Measurements from ENCODE around the gene SMYD3. TPM values are rescaled to one million over a fixed set of nuclear protein-coding genes. Genes with fewer than 3 reads are reported as not detected.

The SMYD3 gene
- polyA plus RNA-seq, 2 of the 4 experiments (the other 2 are of a cell fraction): 18.2 to 35.2 TPM

DNA sequence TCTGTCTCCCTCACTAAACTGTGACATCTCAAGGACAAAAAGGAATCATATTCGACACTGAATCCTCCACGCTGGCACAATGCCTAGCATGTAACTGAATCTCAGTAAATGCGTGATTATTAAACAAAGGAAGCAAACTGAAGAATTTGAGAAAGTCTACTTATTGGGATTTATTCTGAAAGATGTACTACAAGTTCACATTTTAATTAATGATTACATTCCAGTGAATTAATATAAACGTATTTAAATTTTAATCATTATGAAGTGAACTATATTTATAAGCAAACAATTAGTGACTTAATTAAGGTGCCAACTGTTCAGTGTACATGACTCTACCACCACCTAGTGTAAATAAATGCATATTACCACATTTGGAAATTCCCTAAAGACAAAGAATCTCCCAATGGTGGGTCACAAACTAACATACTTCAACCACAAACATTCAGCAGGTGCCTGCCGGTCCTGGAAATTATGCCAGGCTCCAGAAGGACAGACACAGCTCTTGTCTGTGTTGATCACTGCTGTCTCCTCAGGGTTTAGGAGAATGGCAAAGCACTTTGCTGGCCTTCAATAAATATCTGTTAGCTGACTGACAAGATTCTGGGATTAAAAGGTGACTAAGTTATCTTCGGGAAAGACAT, 56.3 kb downstream of the SMYD3 start:
- peak; percentile 25 to 33 for DNase-seq (ENCODE audit: low read depth in 1 of 2, low spot score in 1 of 2)
- Histone ChIP-seq H3K27ac (no peak overlapping the region), H3K4me1 (no peaks in the 10 kb centered on the region; the same call in 2 of the 3 replicates), H3K9me3 (no peaks in the 10 kb centered on the region), H3K4me3 (no peak overlapping the region), H3K4me2 (no peak overlapping the region)
- POLR2A ChIA-PET: no interaction called here
- 34% methylated on average over 6 of the region's 6 CpGs for WGBS (ENCODE audit: missing lambda C conversion rate)
- peak; percentile 54 to 75; a peak in 4 of 6 replicates for ATAC-seq
- TF ChIP-seq, protein P1, sequence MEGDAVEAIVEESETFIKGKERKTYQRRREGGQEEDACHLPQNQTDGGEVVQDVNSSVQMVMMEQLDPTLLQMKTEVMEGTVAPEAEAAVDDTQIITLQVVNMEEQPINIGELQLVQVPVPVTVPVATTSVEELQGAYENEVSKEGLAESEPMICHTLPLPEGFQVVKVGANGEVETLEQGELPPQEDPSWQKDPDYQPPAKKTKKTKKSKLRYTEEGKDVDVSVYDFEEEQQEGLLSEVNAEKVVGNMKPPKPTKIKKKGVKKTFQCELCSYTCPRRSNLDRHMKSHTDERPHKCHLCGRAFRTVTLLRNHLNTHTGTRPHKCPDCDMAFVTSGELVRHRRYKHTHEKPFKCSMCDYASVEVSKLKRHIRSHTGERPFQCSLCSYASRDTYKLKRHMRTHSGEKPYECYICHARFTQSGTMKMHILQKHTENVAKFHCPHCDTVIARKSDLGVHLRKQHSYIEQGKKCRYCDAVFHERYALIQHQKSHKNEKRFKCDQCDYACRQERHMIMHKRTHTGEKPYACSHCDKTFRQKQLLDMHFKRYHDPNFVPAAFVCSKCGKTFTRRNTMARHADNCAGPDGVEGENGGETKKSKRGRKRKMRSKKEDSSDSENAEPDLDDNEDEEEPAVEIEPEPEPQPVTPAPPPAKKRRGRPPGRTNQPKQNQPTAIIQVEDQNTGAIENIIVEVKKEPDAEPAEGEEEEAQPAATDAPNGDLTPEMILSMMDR (IDR thresholded peaks at IDR 0.05): peak; percentile 79
- TF ChIP-seq MAFK (IDR thresholded peaks at IDR 0.05; ENCODE audit: partially characterized antibody): no peak
- TF ChIP-seq SMC3 (IDR thresholded peaks at IDR 0.05): peak; percentile 65
- no peak for TF ChIP-seq ZSCAN20 (CRISPR knock-in tag; IDR thresholded peaks at IDR 0.05)
- TF ChIP-seq ZC3H11A (IDR thresholded peaks at IDR 0.05): no peak
- TF ChIP-seq RAD21 (conservative IDR thresholded peaks at IDR 0.05 in 1 of 2, IDR thresholded peaks at IDR 0.05 in 1 of 2): peak; percentile 84 to 85
- TF ChIP-seq EHF (CRISPR knock-in tag; IDR thresholded peaks at IDR 0.05): no peak
- FAIRE-seq: peak; percentile 43
- CTCF ChIA-PET: interaction anchor here (0.6 to 1.6 kb wide), 10 partner anchors 13 to 1308 kb away, joined by 3 to 6 read pairs (median 4); partner anchors contain the start of gene KIF26B

DNA sequence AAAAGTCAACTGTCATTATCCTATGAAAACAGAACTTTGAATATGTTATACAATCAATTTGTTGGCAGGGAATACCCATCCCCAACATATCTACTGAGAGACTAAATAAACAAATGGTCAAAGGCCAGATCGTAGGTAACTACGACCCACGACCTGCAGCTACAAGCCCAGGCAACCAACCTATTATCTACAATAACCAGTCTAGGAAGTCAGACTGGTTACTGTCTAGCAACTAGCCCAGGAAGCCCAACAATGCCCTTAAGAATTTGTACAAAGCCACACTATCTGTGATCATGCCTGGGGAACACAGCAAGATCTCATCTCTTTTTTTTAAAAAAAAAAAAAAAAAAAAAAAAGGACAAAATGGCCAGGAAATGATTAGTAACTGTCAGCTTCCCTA, 58.7 kb downstream of the SMYD3 start:
- no peak overlapping the region for H3K4me3 ChIP-seq
- H3K4me1 ChIP-seq: no peaks in the 10 kb centered on the region; the same call in 2 of the 3 replicates
- CTCF ChIA-PET: interaction anchor here (1.1 kb wide), 1 partner anchor 1295 kb away, joined by 3 read pairs; no protein-coding TSS in a partner anchor
- H3K4me2 ChIP-seq: no peak overlapping the region
- DNase-seq (ENCODE audit: low read depth in 1 of 2, low spot score in 1 of 2) (no peak), ATAC-seq (no peak), FAIRE-seq (no peak)
- H3K9me3 ChIP-seq: no peaks in the 10 kb centered on the region
- no peak overlapping the region for H3K27ac ChIP-seq
- 94% methylated on average over 3 of the region's 3 CpGs for WGBS (ENCODE audit: missing lambda C conversion rate)
- TF ChIP-seq JUN (IDR thresholded peaks at IDR 0.05): no peak
- no peak for TF ChIP-seq GATA3 (IDR thresholded peaks at IDR 0.05; ENCODE audit: borderline replicate concordance)
- TF ChIP-seq, protein P2, sequence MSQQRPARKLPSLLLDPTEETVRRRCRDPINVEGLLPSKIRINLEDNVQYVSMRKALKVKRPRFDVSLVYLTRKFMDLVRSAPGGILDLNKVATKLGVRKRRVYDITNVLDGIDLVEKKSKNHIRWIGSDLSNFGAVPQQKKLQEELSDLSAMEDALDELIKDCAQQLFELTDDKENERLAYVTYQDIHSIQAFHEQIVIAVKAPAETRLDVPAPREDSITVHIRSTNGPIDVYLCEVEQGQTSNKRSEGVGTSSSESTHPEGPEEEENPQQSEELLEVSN (IDR thresholded peaks at IDR 0.05; ENCODE audit: borderline replicate concordance, low read depth): no peak
- no peak for TF ChIP-seq BHLHE40 (IDR thresholded peaks at IDR 0.05; ENCODE audit: low read depth, low read length)
- TF ChIP-seq POLR2A (IDR thresholded peaks at IDR 0.05; ENCODE audit: low read length): no peak
- no peak for TF ChIP-seq HOXB13 (CRISPR knock-in tag; IDR thresholded peaks at IDR 0.05; ENCODE audit: low read depth)
- no peak for TF ChIP-seq MYC (IDR thresholded peaks at IDR 0.05; ENCODE audit: borderline replicate concordance, low read length)
- no peak for TF ChIP-seq ZNF302 (CRISPR knock-in tag; IDR thresholded peaks at IDR 0.05)
- TF ChIP-seq PHF8 (IDR thresholded peaks at IDR 0.05; ENCODE audit: borderline replicate concordance, low read depth): no peak
- TF ChIP-seq POLR2AphosphoS2 (conservative IDR thresholded peaks at IDR 0.05; ENCODE audit: low read length): no peak
- TF ChIP-seq EHMT2 (IDR thresholded peaks at IDR 0.05; ENCODE audit: low read depth): no peak
- no peak for TF ChIP-seq HDAC2 (IDR thresholded peaks at IDR 0.05)
- TF ChIP-seq, protein P3, sequence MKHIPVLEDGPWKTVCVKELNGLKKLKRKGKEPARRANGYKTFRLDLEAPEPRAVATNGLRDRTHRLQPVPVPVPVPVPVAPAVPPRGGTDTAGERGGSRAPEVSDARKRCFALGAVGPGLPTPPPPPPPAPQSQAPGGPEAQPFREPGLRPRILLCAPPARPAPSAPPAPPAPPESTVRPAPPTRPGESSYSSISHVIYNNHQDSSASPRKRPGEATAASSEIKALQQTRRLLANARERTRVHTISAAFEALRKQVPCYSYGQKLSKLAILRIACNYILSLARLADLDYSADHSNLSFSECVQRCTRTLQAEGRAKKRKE (CRISPR knock-in tag; IDR thresholded peaks at IDR 0.05; ENCODE audit: low read depth): no peak
- no peak for TF ChIP-seq FOSB (CRISPR knock-in tag; IDR thresholded peaks at IDR 0.05)
- POLR2A ChIA-PET: no interaction called here

- Histone ChIP-seq H3K9me3 (no peaks in the 10 kb centered on the region), H3K4me1 (no peaks in the 10 kb centered on the region; the same call in 2 of the 3 replicates), H3K4me3 (no peak overlapping the region), H3K4me2 (no peak overlapping the region), H3K27ac (no peak overlapping the region)
- DNase-seq (ENCODE audit: low read depth in 1 of 2, low spot score in 1 of 2) (no peak), FAIRE-seq (no peak), ATAC-seq (no peak)
- POLR2A ChIA-PET: no interaction called here
- CTCF ChIA-PET: no interaction called here
- no peak for TF ChIP-seq ZNF302 (CRISPR knock-in tag; IDR thresholded peaks at IDR 0.05)
- TF ChIP-seq POLR2AphosphoS2 (conservative IDR thresholded peaks at IDR 0.05; ENCODE audit: low read length): no peak
- no peak for TF ChIP-seq JUN (IDR thresholded peaks at IDR 0.05)
- 79% methylated on average over 2 of the region's 2 CpGs for WGBS (ENCODE audit: missing lambda C conversion rate)
Measured at GRCh38 chr1:246447501-246447900, 59.6 kb downstream of the SMYD3 start.
